Non-pigmented ciliary epithelial cell (primary cell): ENCODE measurements around the gene PLA2R1.
"Not testable (repeated sequence)": the region's sequence is repeated elsewhere in the genome, so short reads cannot be mapped to it uniquely, and the experiment has no call there.

Source experiments
- DNase-seq: peaks from one replicate; pipeline ENCODE4 v3.0.0-alpha.2; 2010; ENCODE audit warnings: low read depth

PLA2R1 gene

DNA sequence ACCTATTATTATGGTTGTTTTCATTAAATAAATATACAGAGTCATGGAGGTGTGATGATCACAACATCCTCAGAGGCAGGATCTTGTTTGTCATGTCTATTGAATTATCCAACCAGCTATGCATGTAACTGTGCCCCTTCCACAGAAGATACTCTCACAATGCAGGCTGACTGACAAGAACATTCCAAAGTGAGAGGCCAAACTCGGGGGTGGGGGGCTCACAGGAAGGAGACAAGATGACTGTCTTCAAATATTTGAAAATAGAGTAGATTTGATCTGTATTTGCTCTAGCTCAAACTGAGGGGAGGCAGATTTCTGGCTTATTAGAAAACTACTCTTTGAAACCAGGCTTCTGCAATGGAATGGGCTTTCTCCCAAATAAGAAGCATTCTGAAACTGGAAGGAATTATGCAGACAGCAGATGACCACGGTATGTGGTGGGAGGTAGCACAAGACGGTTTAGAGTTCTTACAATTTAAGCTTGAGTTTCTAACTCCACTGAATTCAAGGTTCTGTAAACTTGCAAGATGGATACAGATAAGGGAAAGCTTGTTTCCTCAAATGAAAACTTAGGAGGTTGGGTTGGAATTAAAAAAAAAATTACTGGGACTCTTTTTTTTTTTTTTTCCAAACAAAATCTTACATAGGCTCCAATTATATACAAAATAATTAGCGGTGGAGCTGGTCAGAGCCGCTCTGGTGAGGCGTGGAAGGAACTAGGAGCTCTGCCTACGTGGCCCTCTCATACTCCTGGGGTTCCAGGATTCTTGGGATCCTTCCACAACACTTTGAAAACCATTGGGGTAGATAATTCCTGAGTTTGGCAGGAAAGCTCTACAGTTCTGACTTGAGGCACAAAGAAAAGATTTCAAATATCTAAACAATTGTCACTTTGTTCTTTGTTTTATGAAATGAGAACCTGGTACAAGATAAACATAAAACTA, 79.3 kb downstream of the PLA2R1 start:
- no peak for DNase-seq

DNA sequence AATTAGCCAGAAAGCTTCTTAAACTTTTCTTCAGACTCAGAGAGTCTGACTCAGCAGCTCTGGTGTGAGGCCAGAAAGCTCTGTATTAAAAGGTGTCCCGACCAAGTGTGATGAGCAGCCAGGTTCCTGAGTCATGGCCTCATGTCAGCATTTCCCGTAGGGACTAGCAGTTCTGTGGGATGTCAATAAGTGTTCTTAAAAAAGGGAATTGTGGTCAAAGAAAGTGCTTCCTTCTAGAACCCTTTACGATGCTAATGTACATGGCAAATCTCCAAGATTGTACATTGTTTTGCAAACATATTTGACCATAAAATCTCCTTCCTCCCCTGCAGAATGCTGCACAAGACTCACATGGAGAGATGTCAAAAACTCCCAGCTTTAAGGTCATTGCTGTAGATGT, 80.1 kb downstream of the PLA2R1 start:
- peak; percentile 76 for DNase-seq

DNA sequence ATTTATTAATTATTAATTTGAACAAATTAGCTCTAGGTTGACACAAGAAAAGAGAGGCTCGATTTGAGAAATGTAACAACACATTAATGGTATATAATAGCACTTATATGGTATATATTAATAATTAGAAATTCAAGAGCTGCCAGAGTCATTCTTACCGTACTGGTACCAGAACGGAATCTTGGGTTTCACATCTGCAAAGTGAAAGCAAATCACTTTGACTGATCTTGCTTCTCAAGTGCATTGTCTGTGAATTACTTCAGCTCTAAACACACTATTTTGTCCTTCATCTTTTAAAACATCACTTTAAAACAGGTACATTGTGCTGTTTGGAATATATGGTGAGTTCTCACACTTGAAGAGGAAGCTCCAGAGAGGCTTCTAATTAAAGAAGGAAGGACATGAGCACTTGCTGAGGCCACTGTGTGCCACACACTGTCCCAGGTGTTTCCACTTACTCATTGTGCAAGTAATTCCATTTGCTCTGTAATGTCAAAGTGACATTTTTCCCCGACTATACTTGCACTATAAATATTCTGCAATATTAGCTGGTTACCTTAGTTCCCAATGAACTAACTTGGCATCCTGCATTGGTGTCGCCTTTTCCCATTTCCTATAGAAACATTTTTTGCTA, 85.8 kb downstream of the PLA2R1 start:
- DNase-seq: no peak

DNA sequence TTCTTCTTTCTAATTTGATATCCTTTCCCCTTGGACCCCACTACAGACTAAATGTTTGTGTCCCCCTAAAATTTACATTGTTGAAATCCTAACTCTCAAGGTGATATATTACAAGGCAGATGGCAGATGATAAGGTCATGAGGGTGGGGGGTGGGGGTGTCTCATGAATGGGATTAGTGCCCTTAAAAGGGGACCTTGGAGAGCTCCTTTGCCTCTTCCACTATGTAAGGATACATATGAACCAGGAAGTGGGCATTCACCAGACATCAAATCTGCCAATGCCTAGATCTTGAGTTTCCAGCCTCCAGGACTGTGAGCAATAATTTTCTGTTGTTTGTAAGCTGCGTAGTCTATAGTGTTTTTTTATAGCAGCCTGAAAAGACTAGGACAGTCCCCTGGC, 89.1 kb downstream of the PLA2R1 start:
- no peak for DNase-seq

DNA sequence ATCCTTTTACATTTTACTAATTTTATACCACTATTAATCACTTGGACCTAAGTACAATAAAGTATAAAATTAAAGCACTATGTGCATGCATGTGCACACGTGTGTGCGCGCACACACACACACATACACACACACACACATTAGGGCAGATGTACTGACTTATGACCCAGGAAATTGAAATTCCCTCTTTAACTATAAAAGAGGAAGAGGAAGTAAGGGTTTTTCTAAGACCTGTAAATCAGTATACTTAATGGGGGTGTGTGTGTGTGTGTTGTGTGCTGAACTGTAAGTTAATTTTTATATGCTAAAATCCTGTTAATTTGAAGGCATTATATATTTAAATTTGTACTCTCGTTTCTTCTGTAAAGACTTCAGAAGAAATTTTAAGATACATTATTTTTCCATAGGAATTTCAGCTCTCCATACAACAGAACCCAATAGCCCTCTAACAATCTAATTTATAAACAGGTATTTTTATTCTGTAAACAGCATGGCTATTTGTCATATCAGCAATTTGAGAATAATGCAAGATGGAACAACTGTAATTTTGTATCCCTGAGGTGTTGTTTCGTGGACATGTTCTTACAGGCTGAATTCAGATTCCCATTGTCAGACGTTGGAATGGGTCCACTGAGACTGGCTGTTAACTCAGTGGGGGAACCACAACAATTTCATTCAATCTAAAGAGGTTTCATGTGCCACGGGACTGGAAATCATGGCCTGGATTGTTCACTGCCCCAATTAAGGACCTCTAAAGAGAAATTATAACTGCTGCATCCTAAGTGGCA, 90.9 kb downstream of the PLA2R1 start:
- DNase-seq: no peak

DNA sequence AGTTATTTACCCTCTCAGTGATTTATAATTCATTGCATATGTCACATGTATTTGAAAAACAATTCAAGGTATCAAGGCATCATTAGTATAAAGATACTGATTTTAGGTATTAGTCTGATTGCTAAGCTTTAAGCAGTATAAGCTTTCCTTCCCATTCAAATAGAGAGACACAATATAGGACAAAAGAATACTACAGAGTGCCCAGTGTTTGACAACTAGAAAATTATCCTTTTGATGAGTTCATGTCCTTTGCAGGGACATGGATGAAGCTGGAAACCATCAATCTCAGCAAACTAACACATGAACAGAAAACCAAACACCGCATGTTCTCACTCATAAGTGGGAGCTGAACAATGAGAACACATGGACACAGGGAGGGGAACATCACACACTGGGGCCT, 91.9 kb downstream of the PLA2R1 start:
- not testable (repeated sequence) for DNase-seq

DNA sequence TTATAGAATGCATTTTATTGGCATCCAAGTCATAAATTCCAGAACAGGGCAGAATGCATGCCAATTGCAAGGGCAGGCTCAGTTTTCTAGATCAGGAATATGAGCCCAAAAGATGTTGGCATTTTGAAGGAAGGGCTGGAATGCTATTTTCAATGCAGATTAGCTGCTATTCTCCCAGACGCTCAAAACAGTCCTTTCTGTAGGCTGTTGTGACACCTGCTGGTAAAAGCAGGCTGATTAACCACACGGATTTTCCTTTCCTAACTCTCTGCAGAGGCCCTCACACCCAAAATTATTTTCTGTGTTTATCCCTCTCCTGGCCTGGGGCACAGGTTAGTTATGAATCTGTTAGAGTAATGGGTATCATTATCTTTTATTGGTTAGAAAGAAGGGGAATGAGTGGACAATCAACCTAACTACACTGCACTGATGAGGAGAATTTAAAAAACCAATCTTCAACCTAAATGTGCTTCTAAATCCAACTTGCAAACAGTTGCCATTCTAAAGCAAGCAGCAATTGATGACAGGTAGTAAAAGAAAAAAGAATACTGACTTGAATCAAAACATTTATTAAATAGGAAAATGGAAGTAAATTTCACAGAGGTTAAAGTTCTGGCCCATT, 94.0 kb downstream of the PLA2R1 start:
- DNase-seq: no peak

DNA sequence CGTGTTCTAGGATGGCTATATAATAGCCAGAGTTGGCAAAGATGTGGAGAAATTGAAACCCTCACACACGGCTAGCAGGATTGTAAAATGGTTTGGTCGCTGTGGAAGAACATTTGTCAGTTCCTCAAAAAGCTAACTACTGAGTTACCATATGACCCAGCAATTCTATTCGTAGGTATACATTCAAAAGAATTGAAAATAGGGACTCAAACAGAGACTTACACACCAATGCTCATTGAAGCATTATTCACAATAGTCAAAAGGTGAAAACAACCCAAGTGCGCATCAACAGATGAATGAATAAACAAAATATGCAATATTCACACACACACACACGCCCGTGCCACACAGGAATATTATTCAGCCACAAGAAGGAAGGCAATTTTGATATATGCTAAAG, 98.7 kb downstream of the PLA2R1 start:
- DNase-seq: no peak

DNA sequence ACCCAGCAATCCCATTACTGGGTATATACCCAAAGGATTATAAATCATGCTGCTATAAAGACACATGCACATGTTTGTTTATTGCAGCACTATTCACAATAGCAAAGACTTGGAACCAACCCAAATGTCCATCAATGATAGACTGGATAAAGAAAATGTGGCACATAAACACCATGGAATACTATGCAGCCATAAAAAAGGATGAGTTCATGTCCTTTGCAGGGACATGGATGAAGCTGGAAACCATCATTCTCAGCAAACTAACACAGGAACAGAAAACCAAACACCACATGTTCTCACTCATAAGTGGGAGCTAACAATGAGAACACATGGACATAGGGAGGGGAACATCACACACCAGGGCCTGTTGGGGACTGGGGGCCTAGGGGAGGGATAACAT, 99.9 kb downstream of the PLA2R1 start:
- DNase-seq: not testable (repeated sequence)

DNA sequence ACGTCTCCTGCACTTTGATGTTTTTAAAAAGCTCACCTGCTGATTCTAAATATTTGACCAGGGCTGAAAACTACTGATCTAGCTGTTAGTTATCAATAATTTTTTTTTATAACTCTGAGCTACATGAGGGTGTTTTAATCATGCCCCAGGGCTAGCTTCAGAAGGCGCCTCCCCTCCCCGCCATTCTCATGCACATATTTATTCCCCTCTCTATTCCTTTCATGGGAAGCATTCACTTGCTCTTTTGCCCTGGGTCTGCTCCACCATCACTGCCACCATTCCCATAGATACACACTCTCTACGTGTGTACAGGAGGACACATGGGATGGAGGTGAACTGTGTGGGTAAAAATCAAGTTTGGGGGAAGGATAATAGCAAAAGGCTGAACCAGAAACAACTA, 101.0 kb downstream of the PLA2R1 start:
- DNase-seq: no peak

DNA sequence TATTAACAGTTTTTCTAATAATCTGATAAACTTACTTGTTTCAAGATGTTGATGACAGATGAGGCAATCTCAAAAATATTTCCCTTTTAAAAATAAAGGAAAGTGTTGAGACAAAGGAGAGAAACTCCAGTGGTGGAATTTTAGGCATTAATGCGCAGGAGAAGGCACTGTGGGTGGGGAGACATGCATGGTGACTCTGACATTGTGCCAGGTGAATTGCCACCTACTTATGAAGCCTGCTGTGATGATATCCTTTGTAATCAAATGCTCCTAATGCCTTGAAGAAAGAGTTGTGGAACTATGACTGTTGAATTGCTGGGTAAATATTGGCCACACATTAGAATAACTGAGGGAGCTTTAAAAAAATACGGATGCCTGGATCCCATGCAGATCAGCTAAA, 101.4 kb downstream of the PLA2R1 start:
- no peak for DNase-seq

DNA sequence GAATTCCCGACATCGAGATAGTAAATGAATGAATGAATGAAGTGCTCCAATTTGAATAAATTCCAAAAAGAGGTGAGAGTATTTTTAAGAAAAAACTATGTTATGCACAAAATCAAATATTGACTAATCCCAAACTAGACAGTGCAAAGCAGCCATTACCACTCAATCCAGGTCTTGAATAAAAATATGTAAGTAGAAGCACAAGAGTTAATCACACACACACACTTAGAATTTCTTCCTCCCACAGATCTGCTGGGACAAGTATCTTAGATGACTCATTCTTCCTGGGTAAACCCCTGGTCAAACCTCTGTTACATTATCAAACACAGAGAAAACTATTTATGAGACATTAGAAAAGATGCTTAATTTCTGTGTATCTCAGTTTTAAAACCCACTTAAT, 102.0 kb downstream of the PLA2R1 start:
- peak; percentile 87 for DNase-seq

DNA sequence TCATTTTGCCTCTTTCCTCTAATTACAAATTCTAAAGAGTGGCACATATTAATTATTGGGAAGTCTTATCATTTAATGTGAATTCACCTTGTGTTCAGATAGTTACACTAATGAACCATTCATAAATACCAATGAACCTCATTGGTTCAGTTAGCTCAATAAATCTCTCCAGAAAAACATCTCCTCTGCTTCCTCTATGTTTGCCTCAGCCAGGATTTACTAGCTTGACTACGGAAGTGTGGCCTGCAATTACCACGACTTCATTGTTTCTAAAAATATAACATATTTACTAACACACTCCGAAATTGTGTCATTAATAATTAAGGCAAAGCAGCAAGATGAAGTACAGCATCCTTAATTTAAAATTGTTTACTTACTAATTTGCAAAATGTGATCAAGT, 103.3 kb downstream of the PLA2R1 start:
- DNase-seq: no peak

DNA sequence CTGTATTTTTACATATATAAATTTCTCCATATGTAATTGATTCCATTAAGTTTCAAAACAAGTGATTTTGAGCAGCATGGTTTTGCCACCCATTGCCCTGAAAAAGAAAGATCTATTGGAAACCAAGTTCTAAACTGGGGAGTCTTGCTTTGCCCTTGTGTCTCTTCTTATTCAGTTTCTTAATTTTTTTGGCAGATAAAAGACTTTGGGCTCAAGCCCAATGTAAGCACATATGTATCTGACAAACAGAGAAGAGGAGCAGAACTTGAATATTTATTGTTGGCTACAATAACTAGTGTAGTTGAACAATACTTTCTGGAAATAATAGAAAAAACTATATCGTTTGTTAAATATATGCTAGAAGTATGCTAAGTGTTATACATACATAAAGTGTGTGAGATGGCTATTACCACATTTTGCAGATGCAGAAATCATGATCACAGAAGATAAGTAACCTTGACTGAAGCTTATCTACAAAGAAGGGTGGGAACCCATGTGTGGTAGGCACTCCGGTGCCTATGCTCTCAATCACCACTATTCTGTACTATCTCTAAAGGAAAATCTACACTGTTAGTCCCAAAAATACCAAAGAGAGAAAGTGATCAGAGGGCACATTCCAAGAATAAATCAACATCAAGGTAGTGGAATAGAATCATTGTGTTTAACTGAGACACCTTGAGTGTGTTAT, 109.1 kb downstream of the PLA2R1 start:
- DNase-seq: no peak

DNA sequence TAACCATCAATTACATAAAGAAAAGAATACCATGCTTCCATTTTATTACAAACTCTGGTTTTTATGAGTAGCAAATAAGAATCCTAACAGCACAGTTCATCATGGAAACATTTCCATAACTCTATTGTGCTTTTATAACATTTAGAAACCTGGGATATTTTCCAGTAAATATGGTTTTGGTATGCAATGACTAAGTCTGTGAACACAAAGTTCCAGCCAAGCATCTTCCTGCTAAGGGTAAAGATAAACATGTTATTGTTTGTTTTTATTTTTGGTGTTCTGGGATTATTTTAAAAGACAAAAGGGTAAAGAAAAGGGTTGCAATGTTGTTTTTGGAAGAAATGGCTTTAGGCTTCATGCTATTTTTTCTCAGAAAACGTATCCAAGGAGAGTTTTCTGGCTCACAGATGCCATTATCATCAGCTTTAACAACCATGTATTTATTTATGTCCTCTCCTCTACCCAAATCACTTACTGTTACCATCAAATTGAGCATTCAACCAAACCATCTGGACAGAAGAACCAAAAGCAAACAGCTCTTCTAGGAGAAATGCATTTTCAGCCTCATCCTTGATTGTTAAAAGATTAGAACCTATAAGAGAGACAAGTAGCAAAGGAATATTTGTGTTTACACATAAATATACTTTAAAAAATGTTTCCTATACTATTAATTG, 116.0 kb downstream of the PLA2R1 start:
- DNase-seq: no peak

DNA sequence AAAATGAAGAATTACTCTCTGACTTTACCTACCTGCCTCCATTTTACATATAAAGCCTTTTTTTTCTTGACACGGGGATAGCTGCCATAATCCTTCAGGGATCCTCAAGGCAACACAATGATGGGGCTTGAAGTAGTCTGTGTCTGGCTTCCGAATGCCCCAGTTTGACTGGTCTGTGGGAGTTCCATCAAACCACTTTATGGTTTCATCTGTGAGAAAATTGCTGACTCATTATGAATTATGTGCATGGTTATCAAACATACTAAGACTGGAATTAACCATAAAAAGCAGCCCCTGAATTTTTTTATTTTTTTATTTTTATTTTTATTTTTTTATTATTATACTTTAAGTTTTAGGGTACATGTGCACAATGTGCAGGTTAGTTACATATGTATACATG, 117.5 kb downstream of the PLA2R1 start:
- DNase-seq: no peak

DNA sequence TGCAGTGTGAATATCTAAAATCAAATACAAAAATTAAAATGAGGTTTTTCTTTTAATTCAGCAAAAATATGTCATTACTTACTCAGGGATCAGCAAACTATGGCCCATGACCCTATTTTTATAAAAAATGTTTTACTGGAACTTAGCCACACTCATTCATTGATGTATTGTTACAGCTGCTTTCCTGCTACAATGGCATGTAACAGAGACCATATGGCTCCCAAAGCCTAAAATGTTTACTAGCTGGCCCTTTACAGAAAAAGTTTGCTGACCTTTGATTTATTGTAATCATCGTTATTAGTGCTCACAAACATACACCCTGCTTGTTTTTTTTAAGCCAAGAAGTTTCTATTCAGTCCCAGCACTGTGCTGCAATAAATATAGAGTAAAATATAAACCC, 120.3 kb downstream of the PLA2R1 start:
- no peak for DNase-seq

DNA sequence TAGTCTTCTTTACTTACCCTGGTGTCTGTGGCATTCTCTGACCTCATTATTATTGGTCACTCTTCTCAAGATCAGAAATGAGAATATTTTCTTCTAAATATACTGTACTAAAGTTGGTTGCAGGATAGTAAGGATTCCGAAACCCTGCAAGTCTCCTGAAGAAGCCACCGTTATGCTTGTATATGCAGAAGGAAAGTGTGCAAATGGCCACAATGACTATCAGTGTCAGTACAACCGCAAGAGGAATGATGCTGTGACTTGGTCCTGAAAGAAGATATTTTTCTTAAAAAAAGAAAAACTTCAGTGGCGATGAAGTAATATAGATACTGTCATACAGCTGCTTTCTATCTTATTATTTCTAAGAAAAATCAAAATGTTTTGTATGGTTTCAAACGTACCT, 120.7 kb downstream of the PLA2R1 start:
- DNase-seq: no peak

DNA sequence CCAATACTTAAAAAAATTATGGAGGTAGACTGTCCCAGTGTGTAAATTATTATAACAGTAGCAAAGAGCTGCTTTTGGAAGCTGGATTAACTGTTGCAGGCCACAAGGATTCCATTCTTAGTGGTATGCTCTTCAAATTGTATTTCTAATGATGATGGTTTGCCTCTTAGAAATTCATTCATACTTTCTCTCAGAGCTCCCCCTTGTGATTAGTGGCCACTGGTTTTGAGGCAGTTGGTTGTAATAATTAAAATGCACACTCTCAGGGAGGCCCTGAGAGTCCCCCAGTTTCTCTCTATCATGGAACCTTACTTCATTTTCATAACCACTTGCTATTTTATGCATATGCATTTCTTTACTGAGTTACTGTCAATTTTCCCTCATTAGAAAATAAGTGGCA, 122.5 kb downstream of the PLA2R1 start:
- DNase-seq: no peak

DNA sequence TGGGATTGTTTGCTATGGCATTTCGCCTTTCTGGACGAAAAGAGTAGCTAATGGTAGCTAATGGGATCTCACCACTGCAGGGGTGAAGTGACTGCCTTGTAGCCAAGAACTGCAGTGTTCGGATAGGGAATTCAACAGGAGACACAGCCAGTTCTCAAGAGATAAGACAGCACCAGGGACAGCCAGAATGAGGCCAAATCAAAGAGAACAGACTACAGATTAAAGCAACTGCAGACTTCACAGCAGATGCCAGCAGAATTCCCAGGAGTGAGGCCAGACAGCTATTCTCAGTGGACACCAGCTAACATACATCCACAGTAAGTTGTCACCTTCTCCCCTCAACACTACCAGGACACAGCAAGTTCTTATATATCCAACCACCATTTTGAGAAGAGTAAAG, 124.0 kb downstream of the PLA2R1 start:
- DNase-seq: no peak

DNA sequence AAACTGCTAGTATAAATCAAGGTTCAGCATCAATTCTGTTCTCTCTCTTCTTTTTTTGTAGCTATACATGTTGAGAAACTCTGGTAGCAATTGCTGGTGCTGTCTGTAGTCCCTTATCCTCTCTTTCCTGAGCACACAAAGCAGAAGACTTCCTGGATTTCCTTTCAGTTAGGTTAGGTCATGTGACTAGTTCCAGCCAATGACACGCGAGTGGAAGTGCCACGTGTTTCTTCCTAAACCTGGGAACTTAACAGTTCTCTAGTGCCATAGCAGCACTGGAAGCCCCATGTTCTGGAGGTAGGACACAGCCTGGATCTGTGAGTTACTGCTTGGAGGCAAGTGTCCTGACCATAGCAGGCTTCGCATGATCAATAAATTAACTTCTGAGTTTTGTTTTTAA, 125.9 kb downstream of the PLA2R1 start:
- DNase-seq: no peak
